BJ (cell line): ENCODE measurements around the gene CACNA2D4. TPM values are rescaled to one million over a fixed set of nuclear protein-coding genes. Genes with fewer than 3 reads are reported as not detected.

Experiments
- CTCF ChIA-PET: fragments of 350-600 bp; formaldehyde crosslinking; extraction: SDS; loops from one replicate; lab custom pipeline; 2021; ENCODE audit warnings: antibody characterized with exemption, inconsistent platforms; lab: Yijun Ruan, JAX
- POLR2A ChIA-PET: fragments of 300-600 bp; sonication (Branson Sonifier 250); formaldehyde crosslinking; extraction: SDS; loops from one replicate; lab custom pipeline; 2021; ENCODE audit warnings: antibody characterized with exemption; lab: Charles Lee
- DNase-seq: peaks from one replicate; pipeline ENCODE4 v3.0.0-alpha.2; 2011; ENCODE audit warnings: low read depth
- H3K27me3 ChIP-seq: 2 replicates; pipeline ENCODE4 v1.6.0; 2011; ENCODE audit warnings: low read length; ENCODE audit not compliant: control insufficient read depth, insufficient read depth
- H3K36me3 ChIP-seq: 2 replicates; pipeline ENCODE4 v1.5.1; 2011; ENCODE audit warnings: low read length; ENCODE audit not compliant: control insufficient read depth, insufficient read depth
- H3K4me3 ChIP-seq: 2 replicates; pipeline ENCODE4 v1.5.1; 2011; ENCODE audit warnings: low read depth, mild to moderate bottlenecking, control low read depth, low read length
- polyA plus RNA-seq: library from polyadenylated mRNA; depleted of rRNA; stranded (reverse); fragments of >200 nt; gene quantifications from 2 replicates; pipeline ENCODE4 v1.2.3, GENCODE V29; 2011
- TF ChIP-seq, protein P1 (sequence below): IDR thresholded peaks from 2 replicates; pipeline ENCODE4 v1.5.1; 2011; ENCODE audit warnings: low read depth, mild to moderate bottlenecking, control low read depth, inconsistent platforms, low read length, moderate library complexity; ENCODE audit not compliant: insufficient read depth

Gene CACNA2D4
- polyA plus RNA-seq, 1 experiment: 0.39 TPM

DNA sequence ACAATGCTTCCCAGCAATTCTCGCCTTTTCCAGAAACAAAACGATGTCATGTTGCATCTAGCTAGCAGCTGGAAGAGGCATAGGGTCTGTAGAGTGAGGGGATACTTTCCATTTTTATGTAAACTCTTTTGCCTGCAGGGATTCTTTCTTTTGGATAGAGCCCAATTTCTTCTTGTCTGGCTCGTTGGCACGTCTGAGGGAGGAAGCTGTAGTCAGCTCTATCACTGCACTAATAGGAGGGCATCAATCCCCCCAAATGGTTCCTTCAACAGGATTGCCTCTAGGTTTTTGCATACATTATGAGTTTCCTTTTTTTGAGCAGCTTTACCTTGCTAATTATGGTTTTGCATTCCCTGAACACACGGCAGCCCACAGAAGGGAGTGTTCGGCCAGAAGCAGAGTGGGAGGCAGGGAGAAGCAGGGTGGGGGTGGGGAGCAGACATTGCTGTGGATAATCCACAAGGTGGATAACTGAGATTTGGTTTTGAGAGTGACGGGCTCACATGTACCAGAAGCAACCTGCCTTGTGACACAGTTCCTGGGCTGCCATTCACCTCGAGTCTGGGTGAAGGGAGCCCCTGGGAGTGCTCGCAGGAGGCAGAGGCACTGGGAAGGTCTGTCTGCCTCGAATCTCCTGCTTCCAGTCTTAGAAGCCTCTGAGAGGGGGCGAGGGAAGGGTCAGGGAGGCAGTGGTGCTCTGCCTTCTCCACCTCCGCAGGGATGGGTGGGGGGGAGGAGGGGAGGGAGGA, 73.6 kb downstream of the CACNA2D4 start:
- TF ChIP-seq, protein P1, sequence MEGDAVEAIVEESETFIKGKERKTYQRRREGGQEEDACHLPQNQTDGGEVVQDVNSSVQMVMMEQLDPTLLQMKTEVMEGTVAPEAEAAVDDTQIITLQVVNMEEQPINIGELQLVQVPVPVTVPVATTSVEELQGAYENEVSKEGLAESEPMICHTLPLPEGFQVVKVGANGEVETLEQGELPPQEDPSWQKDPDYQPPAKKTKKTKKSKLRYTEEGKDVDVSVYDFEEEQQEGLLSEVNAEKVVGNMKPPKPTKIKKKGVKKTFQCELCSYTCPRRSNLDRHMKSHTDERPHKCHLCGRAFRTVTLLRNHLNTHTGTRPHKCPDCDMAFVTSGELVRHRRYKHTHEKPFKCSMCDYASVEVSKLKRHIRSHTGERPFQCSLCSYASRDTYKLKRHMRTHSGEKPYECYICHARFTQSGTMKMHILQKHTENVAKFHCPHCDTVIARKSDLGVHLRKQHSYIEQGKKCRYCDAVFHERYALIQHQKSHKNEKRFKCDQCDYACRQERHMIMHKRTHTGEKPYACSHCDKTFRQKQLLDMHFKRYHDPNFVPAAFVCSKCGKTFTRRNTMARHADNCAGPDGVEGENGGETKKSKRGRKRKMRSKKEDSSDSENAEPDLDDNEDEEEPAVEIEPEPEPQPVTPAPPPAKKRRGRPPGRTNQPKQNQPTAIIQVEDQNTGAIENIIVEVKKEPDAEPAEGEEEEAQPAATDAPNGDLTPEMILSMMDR: no peak
- Histone ChIP-seq H3K36me3 (no peaks in the 10 kb centered on the region), H3K27me3 (peaks cover 44% of the 10 kb centered on the region), H3K4me3 (no peak overlapping the region)
- DNase-seq: no peak
- CTCF ChIA-PET: no interaction called here
- POLR2A ChIA-PET: no interaction called here

DNA sequence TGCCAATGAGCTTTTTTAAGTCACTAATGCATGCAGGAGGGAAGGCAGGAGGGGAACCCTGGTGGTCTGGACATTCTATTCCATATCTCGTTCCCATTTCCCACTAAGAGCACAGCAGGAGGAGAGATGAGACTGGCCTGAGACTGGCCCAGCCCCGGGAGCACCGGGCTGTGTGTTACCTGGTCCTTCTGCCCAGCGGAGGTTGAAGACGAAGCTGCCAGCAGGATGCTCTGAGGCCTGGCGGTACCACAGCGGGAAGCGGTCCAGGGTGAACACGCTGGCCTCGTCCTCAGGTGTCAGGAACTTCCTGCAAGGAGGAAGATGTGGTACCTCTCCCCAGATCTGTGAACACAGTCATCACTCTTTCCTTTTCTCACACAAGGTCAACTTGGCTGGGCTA, 74.2 kb downstream of the CACNA2D4 start:
- TF ChIP-seq, protein P1: no peak
- CTCF ChIA-PET: no interaction called here
- no peak overlapping the region for H3K4me3 ChIP-seq
- H3K36me3 ChIP-seq: no peaks in the 10 kb centered on the region
- POLR2A ChIA-PET: no interaction called here
- H3K27me3 ChIP-seq: peaks cover 49% of the 10 kb centered on the region
- no peak for DNase-seq

DNA sequence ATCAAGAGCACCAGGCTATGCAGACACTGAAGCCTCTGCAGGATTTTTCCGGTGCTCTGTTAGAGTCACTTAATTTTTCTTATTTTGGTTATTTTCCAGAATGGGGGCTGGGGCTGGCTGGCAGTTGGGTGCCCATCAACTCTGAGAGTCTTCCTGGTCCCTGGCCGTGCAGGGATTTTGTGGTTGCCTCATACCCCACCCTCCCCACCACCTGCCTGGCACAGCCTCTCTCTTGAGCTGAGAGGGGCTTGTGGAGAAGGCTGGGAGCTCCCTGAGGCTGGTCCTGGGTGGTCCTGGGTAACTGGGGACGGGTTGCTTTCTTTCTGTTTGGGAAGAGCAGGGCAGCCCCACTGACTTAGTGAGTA, 74.8 kb downstream of the CACNA2D4 start:
- Histone ChIP-seq H3K4me3 (no peak overlapping the region), H3K36me3 (no peaks in the 10 kb centered on the region), H3K27me3 (peaks cover 49% of the 10 kb centered on the region)
- DNase-seq: no peak
- TF ChIP-seq, protein P1: no peak
- ChIA-PET CTCF (interaction anchor here (1.0 kb wide), 1 partner anchor 80 kb away, joined by 3 read pairs; no protein-coding TSS in a partner anchor), POLR2A (no interaction called here)

DNA sequence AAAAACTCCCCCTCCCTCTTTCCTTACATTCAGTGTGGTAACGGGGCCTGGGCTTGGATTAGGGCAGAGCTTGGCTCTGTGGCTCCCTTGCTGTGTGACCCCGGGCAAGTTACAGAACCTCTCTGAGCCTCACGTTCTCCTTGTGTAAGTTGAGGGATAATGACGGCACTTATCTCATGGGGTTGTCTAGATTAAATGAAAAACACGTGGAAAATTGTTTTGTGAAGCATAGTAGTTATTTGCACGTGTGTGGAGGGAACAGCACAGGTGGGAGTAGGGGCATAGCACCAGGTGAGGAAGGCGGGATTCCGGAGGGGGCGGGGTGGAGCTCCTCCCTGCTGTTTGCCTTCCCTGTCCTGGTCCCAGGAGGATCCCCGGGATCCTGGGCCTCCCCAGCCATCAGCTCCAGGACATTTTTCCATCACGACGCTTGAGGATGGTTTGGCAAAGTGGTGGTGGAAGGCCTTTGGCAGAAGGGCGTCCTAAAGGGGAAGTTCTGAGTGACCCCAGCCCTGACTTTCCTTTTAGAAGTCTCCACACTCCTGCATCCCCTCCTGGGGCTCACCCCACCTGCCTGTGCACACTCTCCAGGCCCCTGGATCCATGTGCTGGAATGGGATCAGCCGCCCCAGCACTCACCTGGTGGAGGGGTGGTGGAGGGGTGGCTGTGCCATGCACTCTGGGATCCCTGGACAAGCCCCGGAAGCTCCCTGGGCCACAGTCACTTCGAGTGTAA, 75.4 kb downstream of the CACNA2D4 start:
- DNase-seq: no peak
- H3K36me3 ChIP-seq: no peaks in the 10 kb centered on the region
- TF ChIP-seq, protein P1: no peak
- ChIA-PET CTCF (interaction anchor here (1.0 kb wide), 1 partner anchor 81 kb away, joined by 3 read pairs; no protein-coding TSS in a partner anchor), POLR2A (no interaction called here)
- H3K4me3 ChIP-seq: no peak overlapping the region
- H3K27me3 ChIP-seq: peaks cover 47% of the 10 kb centered on the region

DNA sequence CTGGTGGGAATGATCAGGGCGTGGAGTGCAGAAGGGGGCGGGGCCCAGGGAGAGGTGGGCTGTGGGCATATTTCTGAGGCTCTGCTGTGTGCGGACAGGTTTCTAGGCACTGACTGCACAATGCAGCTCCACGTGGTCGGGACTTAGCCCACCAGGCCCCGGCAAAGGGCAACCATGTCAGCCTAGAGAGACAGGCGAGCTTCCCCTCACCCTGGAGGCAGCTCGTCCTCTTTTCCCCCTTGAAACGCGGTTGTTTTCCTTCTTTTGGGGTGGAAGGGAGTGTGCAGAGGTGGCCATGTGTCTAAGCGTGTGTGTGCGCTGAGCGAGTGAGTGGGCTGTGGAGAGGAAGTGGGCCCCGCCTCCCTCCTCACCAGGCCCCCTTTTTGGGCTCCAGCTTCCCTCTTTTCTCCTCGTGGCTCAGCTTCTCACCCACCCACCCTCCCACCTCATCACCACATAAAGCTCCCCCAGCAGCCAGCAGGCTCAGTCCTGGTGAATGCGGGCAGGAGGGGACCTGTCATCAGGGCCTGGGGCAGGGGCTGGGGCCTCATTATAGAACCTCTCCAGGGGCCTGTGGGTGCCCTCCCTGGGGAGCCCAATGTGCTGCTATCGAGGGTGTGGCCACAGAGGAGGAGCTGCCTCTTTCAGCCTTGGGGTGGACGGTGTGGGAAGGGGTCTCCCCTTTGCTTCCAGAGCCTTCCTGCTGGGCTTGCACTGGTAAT, 76.1 kb downstream of the CACNA2D4 start:
- no peak for DNase-seq
- POLR2A ChIA-PET: no interaction called here
- TF ChIP-seq, protein P1: no peak
- Histone ChIP-seq H3K4me3 (no peak overlapping the region), H3K36me3 (no peaks in the 10 kb centered on the region), H3K27me3 (peaks cover 43% of the 10 kb centered on the region)
- CTCF ChIA-PET: interaction anchor here (1.0 kb wide), 1 partner anchor 82 kb away, joined by 3 read pairs; no protein-coding TSS in a partner anchor
